22Rv1 (cell line): ENCODE results near the gene ENO2.

Experiments
- CTCF ChIP-seq: fragments of 450-650 bp; IDR thresholded peaks from 2 replicates; pipeline ENCODE4 v1.5.1; 2017; ENCODE audit warnings: mild to moderate bottlenecking
- ZFX ChIP-seq: fragments of 450-650 bp; IDR thresholded peaks from 2 replicates; pipeline ENCODE4 v1.6.1; 2017; ENCODE audit warnings: antibody characterized with exemption, borderline replicate concordance

- TF ChIP-seq CTCF (no peak), ZFX (no peak)
These were observed 42.8 kb downstream of the ENO2 start for GRCh38 chr12:6957151-6957701.
